Measurements from ENCODE around the gene SNAPC4.

DNA sequence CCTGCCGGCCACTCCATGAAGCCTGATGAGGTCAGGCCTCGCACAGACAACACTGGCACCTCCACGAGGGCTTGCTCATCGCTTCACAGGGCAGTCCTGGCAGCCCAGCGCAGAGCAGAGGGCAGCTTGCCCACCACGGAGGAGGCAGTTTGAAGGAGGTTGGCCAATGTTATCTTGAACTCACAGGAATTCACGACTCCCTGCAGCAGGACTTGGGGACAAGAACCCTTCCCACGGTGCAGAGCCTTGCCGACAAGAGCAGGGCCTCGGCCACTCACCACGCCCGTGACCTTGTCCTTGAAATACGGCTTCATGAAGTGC, 5.0 kb downstream of the SNAPC4 start:
- TF ChIP-seq, protein P1, sequence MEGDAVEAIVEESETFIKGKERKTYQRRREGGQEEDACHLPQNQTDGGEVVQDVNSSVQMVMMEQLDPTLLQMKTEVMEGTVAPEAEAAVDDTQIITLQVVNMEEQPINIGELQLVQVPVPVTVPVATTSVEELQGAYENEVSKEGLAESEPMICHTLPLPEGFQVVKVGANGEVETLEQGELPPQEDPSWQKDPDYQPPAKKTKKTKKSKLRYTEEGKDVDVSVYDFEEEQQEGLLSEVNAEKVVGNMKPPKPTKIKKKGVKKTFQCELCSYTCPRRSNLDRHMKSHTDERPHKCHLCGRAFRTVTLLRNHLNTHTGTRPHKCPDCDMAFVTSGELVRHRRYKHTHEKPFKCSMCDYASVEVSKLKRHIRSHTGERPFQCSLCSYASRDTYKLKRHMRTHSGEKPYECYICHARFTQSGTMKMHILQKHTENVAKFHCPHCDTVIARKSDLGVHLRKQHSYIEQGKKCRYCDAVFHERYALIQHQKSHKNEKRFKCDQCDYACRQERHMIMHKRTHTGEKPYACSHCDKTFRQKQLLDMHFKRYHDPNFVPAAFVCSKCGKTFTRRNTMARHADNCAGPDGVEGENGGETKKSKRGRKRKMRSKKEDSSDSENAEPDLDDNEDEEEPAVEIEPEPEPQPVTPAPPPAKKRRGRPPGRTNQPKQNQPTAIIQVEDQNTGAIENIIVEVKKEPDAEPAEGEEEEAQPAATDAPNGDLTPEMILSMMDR (IDR thresholded peaks at IDR 0.05; ENCODE audit: control extremely low read depth in 1 of 3, insufficient read depth in 1 of 3, low read depth in 1 of 3, low read length in 3 of 3), result no peak
- TF ChIP-seq RAD21 (IDR thresholded peaks at IDR 0.05 in 1 of 2, conservative IDR thresholded peaks at IDR 0.05 in 1 of 2; ENCODE audit: low read depth in 2 of 2, low read length in 2 of 2), result no peak
- no peak for TF ChIP-seq POLR2A (IDR thresholded peaks at IDR 0.05; ENCODE audit: control extremely low read depth in 1 of 2, low read depth in 2 of 2, low read length in 2 of 2)
- TF ChIP-seq CHD1 (IDR thresholded peaks at IDR 0.05; ENCODE audit: low read depth, low read length), result no peak
